Pancreas (tissue), 10 donors: ENCODE measurements around the gene ARSG. TPM values are rescaled to one million over a fixed set of nuclear protein-coding genes. Genes with fewer than 3 reads are reported as not detected.

ENCODE experiments used
- ATAC-seq, 4 donors: fragments of 200-7000 bp; cut with Tn5 transposase; one replicate each; pipeline versions ENCODE4 v1.8.0 to v1.9.1; 2020; ENCODE audit warnings: mild to moderate bottlenecking in 4 of 4, moderate library complexity in 4 of 4
- DNase-seq, 6 donors: peaks; one replicate each; pipeline ENCODE4 v3.0.0-alpha.2; 2020
- FAIRE-seq: peaks from 2 replicates; lab custom pipeline; 2012; peaks lifted over from hg19 to GRCh38; lab: Jason Lieb, UNC
- H3K27ac ChIP-seq, 4 donors: fragments of 200-600 bp; sonication (generic); 1 replicate in 3 of 4; 2 replicates in 1 of 4; pipeline versions ENCODE4 v1.5.0 to v1.8.0; 2020
- H3K27me3 ChIP-seq, 4 donors: fragments of 200-600 bp; one replicate each; pipeline ENCODE4 v1.8.0; 2021
- H3K36me3 ChIP-seq, 3 donors: fragments of 200-600 bp; sonication (generic) in 1 of 3; one replicate each; pipeline versions ENCODE4 v1.5.0 to v1.8.0; 2020 to 2021
- H3K4me1 ChIP-seq, 3 donors: fragments of 200-600 bp; one replicate each; pipeline ENCODE4 v1.8.0; 2021
- H3K4me3 ChIP-seq, 4 donors: fragments of 200-600 bp; sonication (generic) in 2 of 4; one replicate each; pipeline versions ENCODE4 v1.5.0 to v1.8.0; 2020 to 2021
- H3K9me3 ChIP-seq, 4 donors: fragments of 200-600 bp; one replicate each; pipeline ENCODE4 v1.8.0; 2021
- CTCF ChIP-seq, 4 donors: fragments of 200-600 bp; sonication (generic) in 3 of 4; IDR thresholded peaks; one replicate each; pipeline versions ENCODE4 v1.5.0 to v1.8.0; 2021; ENCODE audit warnings: antibody characterized with exemption in 4 of 4
- WGBS, 2 donors: extraction: QIAGEN DNeasy Blood & Tissue Kit; methylation state at CpG; one replicate each; pipeline ENCODE4 v1.1.7; 2013; 5-methylcytosine and 5-hydroxymethylcytosine counted together
- intact Hi-C, 3 donors: fragments of 100-400 bp; cut with DNase I; formaldehyde crosslinking; loops; one replicate each; pipeline versions ENCODE4 v1.11.1 to v1.14.2; 2022
- polyA plus RNA-seq, 2 donors: library from polyadenylated mRNA; stranded (reverse); fragments of 200-250 nt; gene quantifications; one replicate each; pipeline ENCODE4 v1.2.3, GENCODE V29; 2013
- total RNA-seq, 6 donors: library from RNA; stranded (reverse); fragmentation: NEBNext Ultra II Directional in 4 of 6; extraction: Animal tissue kit (Norgen Biotek cat#: 25700) in 4 of 6; gene quantifications; one replicate each; pipeline versions ENCODE4 v1.2.1 to v1.2.4, GENCODE V29; 2021 to 2023
- donor health status: healthy with polysubstance abuse.
- donor health status: DM: no; HTN: no; CAD: no; lungs with moderate emphysema.
- donor health status: DM: no; HTN: no; CAD: no.
- donor health status: control.
- donor health status: control.
- donor health status: Bipolar disorder and iron deficiency.
- donor health status: DM: yes; HTN: yes; CAD: no.
- donor health status: DM: no; HTN: no; CAD: no.
- donor health status: DM: no; HTN: no; CAD: no.
- donor health status: DM: yes; HTN: yes; CAD: no.

ARSG gene
- total and polyA plus RNA-seq, 8 donors, result 0.46 to 2.5 (median 1.4) TPM

- no peak for TF ChIP-seq CTCF (IDR thresholded peaks at IDR 0.05)
- Histone ChIP-seq H3K36me3 (no peaks in the 10 kb centered on the region), H3K4me3 (no peak overlapping the region), H3K9me3 (no peaks in the 10 kb centered on the region), H3K4me1 (no peaks in the 10 kb centered on the region), H3K27ac (no peak overlapping the region), H3K27me3 (no peaks in the 10 kb centered on the region)
- ATAC-seq (no peak), DNase-seq (no peak), FAIRE-seq (no peak)
- 91 to 99% methylated on average over 11 to 12 of the region's 12 CpGs for WGBS, 2 donors
- intact Hi-C loops, result loop anchor here in 1 of 3 donors (5.0 kb wide), 1 partner anchor 132 kb away; no protein-coding TSS in a partner anchor
Measured at GRCh38 chr17:68394608-68395331, 103.5 kb downstream of the ARSG start.

- H3K9me3 ChIP-seq, result no peaks in the 10 kb centered on the region
- intact Hi-C loops, result loop anchor here in 1 of 3 donors (5.0 kb wide), 1 partner anchor 134 kb away; no protein-coding TSS in a partner anchor
- no peaks in the 10 kb centered on the region for H3K27me3 ChIP-seq
- WGBS, 2 donors, result 82 to 87% methylated on average over 10 of the region's 10 CpGs
- TF ChIP-seq CTCF (IDR thresholded peaks at IDR 0.05), result no peak
- ATAC-seq (no peak), DNase-seq (no peak), FAIRE-seq (no peak)
- no peaks in the 10 kb centered on the region for H3K4me1 ChIP-seq
- H3K36me3 ChIP-seq, result no peaks in the 10 kb centered on the region
- no peak overlapping the region for H3K4me3 ChIP-seq
- no peak overlapping the region for H3K27ac ChIP-seq
Measured at GRCh38 chr17:68396226-68397107, 105.2 kb downstream of the ARSG start.

GRCh38 chr17:68397108-68397536 is 105.8 kb downstream of the ARSG start:
- no peaks in the 10 kb centered on the region for H3K9me3 ChIP-seq
- FAIRE-seq (no peak), ATAC-seq (no peak), DNase-seq (no peak)
- 71% methylated on average over 7 of the region's 7 CpGs for WGBS, 2 donors
- no peak overlapping the region for H3K4me3 ChIP-seq
- no peaks in the 10 kb centered on the region for H3K27me3 ChIP-seq
- H3K4me1 ChIP-seq, result no peaks in the 10 kb centered on the region
- no peak for TF ChIP-seq CTCF (IDR thresholded peaks at IDR 0.05)
- intact Hi-C loops, result loop anchor here in 1 of 3 donors (5.0 kb wide), 1 partner anchor 135 kb away; no protein-coding TSS in a partner anchor
- no peaks in the 10 kb centered on the region for H3K36me3 ChIP-seq
- H3K27ac ChIP-seq, result no peak overlapping the region

- DNase-seq, result peak in 5 of 6 donors; percentile 36 to 67 (median 53)
- no peak overlapping the region for H3K27ac ChIP-seq
- intact Hi-C loops, result loop anchor here in 1 of 3 donors (5.0 kb wide), 1 partner anchor 137 kb away; no protein-coding TSS in a partner anchor
Measured at GRCh38 chr17:68398691-68399637, 107.7 kb downstream of the ARSG start.

More at GRCh38 chr17:68398691-68399637, 107.7 kb downstream of the ARSG start:
- Histone ChIP-seq H3K36me3 (no peaks in the 10 kb centered on the region), H3K9me3 (no peaks in the 10 kb centered on the region), H3K4me1 (no peaks in the 10 kb centered on the region), H3K27me3 (no peaks in the 10 kb centered on the region), H3K4me3 (no peak overlapping the region)
- TF ChIP-seq CTCF (IDR thresholded peaks at IDR 0.05), result peak; percentile 22 to 71 (median 63)
- 16 to 21% methylated on average over 11 of the region's 11 CpGs for WGBS, 2 donors
- peak; percentile 84 to 95 (median 93) for ATAC-seq
- no peak for FAIRE-seq
